Mesendoderm (in vitro differentiated cells): ENCODE measurements around the gene RBMS3.

Experiments
- DNase-seq: peaks from one replicate; pipeline ENCODE4 v3.0.0; 2013
- H2AK5ac ChIP-seq: 2 replicates; pipeline ENCODE4 v1.6.1; 2013; ENCODE audit warnings: low read length, inconsistent platforms
- H2BK120ac ChIP-seq: 2 replicates; pipeline ENCODE4 v1.6.1; 2013; ENCODE audit warnings: low read depth, mild to moderate bottlenecking, low read length, moderate library complexity, mixed read lengths
- H2BK15ac ChIP-seq: replicated peaks from 2 replicates; pipeline ENCODE4 v1.6.1; 2013; ENCODE audit warnings: low read depth, mild to moderate bottlenecking, moderate library complexity
- H2BK5ac ChIP-seq: 2 replicates; pipeline ENCODE4 v1.6.1; 2013; ENCODE audit warnings: low read length, inconsistent platforms
- H3K18ac ChIP-seq: 2 replicates; pipeline ENCODE4 v1.6.1; 2013; ENCODE audit warnings: mild to moderate bottlenecking, low read length, mixed read lengths
- H3K23ac ChIP-seq: one replicate; pipeline ENCODE4 v1.6.1; 2013; ENCODE audit warnings: low read length
- H3K27ac ChIP-seq: 2 replicates; pipeline ENCODE4 v1.5.1; 2013; ENCODE audit warnings: low read depth, mild to moderate bottlenecking, inconsistent platforms, low read length, moderate library complexity
- H3K27me3 ChIP-seq: 2 replicates; pipeline ENCODE4 v1.6.1; 2013; ENCODE audit warnings: low read length, control low read depth, mild to moderate bottlenecking, inconsistent platforms; ENCODE audit not compliant: insufficient read depth, poor library complexity
- H3K36me3 ChIP-seq: 2 replicates; pipeline ENCODE4 v1.6.1; 2013; ENCODE audit warnings: low read length, inconsistent platforms; ENCODE audit not compliant: control insufficient read depth, insufficient read depth
- H3K4ac ChIP-seq: one replicate; pipeline ENCODE4 v1.6.1; 2013; ENCODE audit warnings: low read depth, mild to moderate bottlenecking, low read length, moderate library complexity
- H3K4me1 ChIP-seq: 2 replicates; pipeline ENCODE4 v1.6.1; 2013; ENCODE audit warnings: low read depth, low read length, inconsistent platforms; ENCODE audit not compliant: control insufficient read depth
- H3K4me2 ChIP-seq: 2 replicates; pipeline ENCODE4 v1.6.1; 2013; ENCODE audit warnings: low read length
- H3K4me3 ChIP-seq: 2 replicates; pipeline ENCODE4 v1.5.1; 2013; ENCODE audit warnings: mild to moderate bottlenecking, low read length
- H3K56ac ChIP-seq: one replicate; pipeline ENCODE4 v1.6.1; 2013; ENCODE audit warnings: low read length
- H3K79me1 ChIP-seq: 2 replicates; pipeline ENCODE4 v1.6.1; 2013; ENCODE audit warnings: low read length, inconsistent platforms
- H3K79me2 ChIP-seq: 2 replicates; pipeline ENCODE4 v1.6.1; 2013; ENCODE audit warnings: mild to moderate bottlenecking, low read length; ENCODE audit not compliant: control insufficient read depth, insufficient read depth
- H3K9ac ChIP-seq: 2 replicates; pipeline ENCODE4 v1.6.1; 2013; ENCODE audit warnings: low read length, inconsistent platforms
- H4K5ac ChIP-seq: one replicate; pipeline ENCODE4 v1.6.1; 2013; ENCODE audit warnings: low read length
- H4K8ac ChIP-seq: one replicate; pipeline ENCODE4 v1.6.1; 2013; ENCODE audit warnings: low read depth, mild to moderate bottlenecking, control low read depth, low read length, moderate library complexity
- WGBS: extraction: QIAGEN DNeasy Blood & Tissue Kit; methylation state at CpG from one replicate; pipeline ENCODE4 v1.1.7; 2013; ENCODE audit warnings: low lambda C conversion rate, missing lambda C conversion rate; ENCODE audit not compliant: insufficient coverage; ENCODE audit errors: extremely low coverage; 5-methylcytosine and 5-hydroxymethylcytosine counted together

The RBMS3 gene

GRCh38 chr3:29597376-29598008 is 316.6 kb downstream of the RBMS3 start:
- no peaks in the 10 kb centered on the region for H3K79me1 ChIP-seq
- no peaks in the 10 kb centered on the region for H3K27me3 ChIP-seq
- no peak overlapping the region for H3K9ac ChIP-seq
- no CpG with 5 or more reads among the region's 3 CpGs for WGBS
- H3K4me2 ChIP-seq, result no peak overlapping the region
- DNase-seq, result no peak
- H2BK5ac ChIP-seq, result no peak overlapping the region
- no peak overlapping the region for H3K18ac ChIP-seq
- H3K4ac ChIP-seq, result no peak overlapping the region
- H2BK120ac ChIP-seq, result no peak overlapping the region
- no peak overlapping the region for H3K56ac ChIP-seq
- H2BK15ac ChIP-seq, result no peak overlapping the region
- no peak overlapping the region for H2AK5ac ChIP-seq
- H3K4me1 ChIP-seq, result no peaks in the 10 kb centered on the region
- H3K79me2 ChIP-seq, result no peaks in the 10 kb centered on the region
- H3K4me3 ChIP-seq, result no peak overlapping the region
- no peak overlapping the region for H4K5ac ChIP-seq
- H3K36me3 ChIP-seq, result no peaks in the 10 kb centered on the region
- H3K27ac ChIP-seq, result no peak overlapping the region
- H3K23ac ChIP-seq, result no peak overlapping the region
- no peak overlapping the region for H4K8ac ChIP-seq

- Histone ChIP-seq H3K4ac (no peak overlapping the region), H3K4me2 (no peak overlapping the region), H2BK15ac (no peak overlapping the region), H3K23ac (no peak overlapping the region), H3K27me3 (no peaks in the 10 kb centered on the region), H3K9ac (no peak overlapping the region), H2BK120ac (no peak overlapping the region), H3K18ac (no peak overlapping the region), H3K79me1 (no peaks in the 10 kb centered on the region), H3K36me3 (no peaks in the 10 kb centered on the region), H3K4me1 (no peaks in the 10 kb centered on the region), H3K56ac (no peak overlapping the region), H3K4me3 (no peak overlapping the region), H2AK5ac (no peak overlapping the region), H3K27ac (no peak overlapping the region), H4K8ac (no peak overlapping the region), H2BK5ac (no peak overlapping the region), H4K5ac (no peak overlapping the region), H3K79me2 (no peaks in the 10 kb centered on the region)
- DNase-seq, result no peak
- no CpG with 5 or more reads among the region's 4 CpGs for WGBS
Observed at GRCh38 chr3:29601861-29602585, 321.2 kb downstream of the RBMS3 start.

GRCh38 chr3:29605845-29606244 is 325.0 kb downstream of the RBMS3 start:
- no peak for DNase-seq

GRCh38 chr3:29606416-29606815 is 325.5 kb downstream of the RBMS3 start:
- DNase-seq, result no peak
- Histone ChIP-seq H3K27ac (no peak overlapping the region), H4K5ac (no peak overlapping the region), H3K56ac (no peak overlapping the region), H3K23ac (no peak overlapping the region), H2BK120ac (no peak overlapping the region), H3K27me3 (no peaks in the 10 kb centered on the region), H3K79me1 (no peaks in the 10 kb centered on the region), H3K4ac (no peak overlapping the region), H3K4me3 (no peak overlapping the region), H3K79me2 (no peaks in the 10 kb centered on the region), H3K4me1 (no peaks in the 10 kb centered on the region), H2BK5ac (no peak overlapping the region), H2AK5ac (no peak overlapping the region), H3K36me3 (no peaks in the 10 kb centered on the region), H2BK15ac (no peak overlapping the region), H3K9ac (no peak overlapping the region), H4K8ac (no peak overlapping the region), H3K18ac (no peak overlapping the region), H3K4me2 (no peak overlapping the region)

More at GRCh38 chr3:29605845-29606244, 325.0 kb downstream of the RBMS3 start:
- no peak overlapping the region for H3K9ac ChIP-seq
- no peak overlapping the region for H3K4me2 ChIP-seq
- no peaks in the 10 kb centered on the region for H3K4me1 ChIP-seq
- H2BK15ac ChIP-seq, result no peak overlapping the region
- H4K5ac ChIP-seq, result no peak overlapping the region
- no peak overlapping the region for H2AK5ac ChIP-seq
- no peak overlapping the region for H2BK5ac ChIP-seq
- no peak overlapping the region for H3K27ac ChIP-seq
- H3K79me1 ChIP-seq, result no peaks in the 10 kb centered on the region
- H3K79me2 ChIP-seq, result no peaks in the 10 kb centered on the region
- H3K56ac ChIP-seq, result no peak overlapping the region
- WGBS, result no CpG with 5 or more reads among the region's 2 CpGs
- H3K4me3 ChIP-seq, result no peak overlapping the region
- no peak overlapping the region for H3K23ac ChIP-seq
- H3K4ac ChIP-seq, result no peak overlapping the region
- H3K36me3 ChIP-seq, result no peaks in the 10 kb centered on the region
- H4K8ac ChIP-seq, result no peak overlapping the region
- H3K18ac ChIP-seq, result no peak overlapping the region
- no peak overlapping the region for H2BK120ac ChIP-seq
- no peaks in the 10 kb centered on the region for H3K27me3 ChIP-seq

- no peak for DNase-seq
- Histone ChIP-seq H3K79me1 (no peaks in the 10 kb centered on the region), H3K4me1 (no peaks in the 10 kb centered on the region), H3K36me3 (no peaks in the 10 kb centered on the region), H3K4me3 (no peak overlapping the region), H3K4me2 (no peak overlapping the region), H2BK15ac (no peak overlapping the region), H2AK5ac (no peak overlapping the region), H3K4ac (no peak overlapping the region), H3K56ac (no peak overlapping the region), H2BK120ac (no peak overlapping the region), H4K5ac (no peak overlapping the region), H3K79me2 (no peaks in the 10 kb centered on the region), H3K27me3 (no peaks in the 10 kb centered on the region), H3K27ac (no peak overlapping the region), H3K18ac (no peak overlapping the region), H4K8ac (no peak overlapping the region), H2BK5ac (no peak overlapping the region), H3K9ac (no peak overlapping the region), H3K23ac (no peak overlapping the region)
- no CpG with 5 or more reads among the region's 3 CpGs for WGBS
Observed at GRCh38 chr3:29608414-29609327, 327.8 kb downstream of the RBMS3 start.
